Mesodermal cell (in vitro differentiated cells): Measurements from ENCODE around the gene SLC66A2. TPM values are rescaled to one million over a fixed set of nuclear protein-coding genes. Genes with fewer than 3 reads are reported as not detected.
"Not testable (repeated sequence)": the region's sequence is repeated elsewhere in the genome, so short reads cannot be mapped to it uniquely, and the experiment has no call there.

ENCODE experiments used
- H3K27ac ChIP-seq: 2 replicates; pipeline ENCODE4 v1.7.0; 2013; ENCODE audit warnings: mild to moderate bottlenecking, low read depth, low read length, moderate library complexity; ENCODE audit not compliant: severe bottlenecking
- H3K36me3 ChIP-seq: 2 replicates; pipeline ENCODE4 v1.7.1; 2013; ENCODE audit warnings: mild to moderate bottlenecking, low read length, moderate library complexity; ENCODE audit not compliant: control insufficient read depth, insufficient read depth
- H3K4me1 ChIP-seq: one replicate; pipeline ENCODE4 v1.7.1; 2013; ENCODE audit warnings: mild to moderate bottlenecking, low read length; ENCODE audit not compliant: insufficient read depth, control insufficient read depth, poor library complexity, severe bottlenecking
- H3K4me3 ChIP-seq: 2 replicates; pipeline ENCODE4 v1.7.0; 2013; ENCODE audit warnings: low read length, control low read depth, mild to moderate bottlenecking; ENCODE audit not compliant: insufficient read depth, poor library complexity, severe bottlenecking; ENCODE audit errors: extremely low read depth
- H3K9me3 ChIP-seq: 2 replicates; pipeline ENCODE4 v1.7.1; 2013; ENCODE audit warnings: mild to moderate bottlenecking, low read length, moderate library complexity; ENCODE audit not compliant: control insufficient read depth
- WGBS, 2 experiments: methylation state at CpG; one replicate each; pipeline ENCODE4 v1.1.5; 2013; ENCODE audit warnings: missing lambda C conversion rate in 2 of 2; ENCODE audit not compliant: insufficient coverage in 2 of 2; 5-methylcytosine and 5-hydroxymethylcytosine counted together
- polyA plus RNA-seq, 2 experiments: library from polyadenylated mRNA; stranded (reverse); fragments of 50-300 nt; gene quantifications; one replicate each; pipeline ENCODE4 v1.2.3, GENCODE V29; 2013

Gene SLC66A2
- 18.7 TPM for polyA plus RNA-seq (2013, experiment 1 of 2)
- 18.1 TPM for polyA plus RNA-seq (2013, experiment 2 of 2)

DNA sequence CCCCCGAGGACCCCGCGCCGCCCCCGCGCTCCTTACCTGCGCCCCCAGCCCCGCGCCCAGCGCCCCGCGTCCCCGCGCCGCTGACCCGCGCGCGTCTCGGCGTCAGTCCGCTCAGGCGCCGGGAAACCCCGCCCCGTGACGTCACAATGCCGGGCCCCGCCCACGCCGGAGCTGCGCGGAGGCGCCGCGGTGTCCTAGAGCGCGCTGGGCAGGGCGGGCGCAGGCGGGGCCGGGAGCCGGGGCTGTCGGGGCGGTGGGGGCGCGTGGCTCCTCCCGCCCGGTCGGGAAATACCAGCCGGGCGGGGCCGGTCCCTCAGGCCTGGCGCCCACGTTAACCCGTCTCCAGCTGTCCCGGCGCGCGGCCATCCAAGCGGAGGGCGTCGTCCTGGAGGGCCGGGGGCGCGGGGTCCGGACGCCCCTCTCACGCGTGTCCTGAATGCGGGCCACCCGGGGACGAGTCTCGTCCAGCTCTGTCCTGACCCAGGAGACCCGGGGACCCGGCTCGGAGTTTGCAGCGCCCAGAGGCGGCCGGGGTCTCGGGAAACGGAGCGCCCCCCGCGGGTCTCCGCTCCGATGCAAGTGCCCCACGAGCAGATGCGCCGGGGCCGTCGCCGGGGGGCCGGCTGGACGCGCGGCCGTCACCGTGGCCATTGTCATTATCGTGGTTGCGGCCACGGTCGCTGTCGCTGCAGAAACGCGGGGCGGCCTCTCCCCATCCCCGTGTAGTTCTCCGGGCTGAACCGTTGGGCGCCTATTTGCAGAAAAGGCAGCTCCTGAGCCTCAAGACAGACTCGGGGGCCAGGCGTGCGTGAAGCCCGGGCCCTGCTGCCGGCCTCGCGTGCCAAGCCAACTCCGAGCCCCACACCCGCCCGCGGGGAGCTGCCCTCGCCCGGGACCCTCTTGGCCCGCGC is at the start of gene SLC66A2:
Gene SLC66A2 (minus strand): TSS at position 109 of the 911 bp plus-strand sequence. CDS start 727 bp downstream, outside the sequence.
- Histone ChIP-seq H3K4me3 (peak within 1 kb of the TSS; percentile 82), H3K27ac (no peak within 1 kb of the TSS), H3K9me3 (no peaks in the 10 kb centered on the region), H3K36me3 (peaks cover 20% of the 10 kb centered on the region), H3K4me1 (peaks cover 7% of the 10 kb centered on the region)
- WGBS, 2 experiments = 0 to 1% methylated on average over 99 of the region's 126 CpGs

DNA sequence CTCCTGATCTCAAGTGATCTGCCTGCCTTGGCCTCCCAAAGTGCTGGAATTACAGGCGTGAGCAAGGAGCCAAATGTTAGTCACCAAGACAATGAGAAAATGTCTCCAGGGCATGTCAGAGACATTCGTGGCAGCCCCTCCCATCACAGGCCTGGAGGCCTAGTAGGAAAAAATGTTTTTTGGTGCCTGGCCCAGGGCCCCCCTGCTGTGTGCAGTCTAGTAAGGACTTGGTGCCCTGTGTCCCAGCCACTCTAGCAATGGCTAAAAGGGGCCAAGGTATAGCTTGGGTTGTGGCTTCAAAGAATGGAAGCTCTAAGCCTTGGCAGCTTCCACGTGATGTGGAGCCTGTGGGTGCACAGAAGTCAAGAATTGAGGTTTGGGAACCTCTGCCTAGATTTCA is 49.4 kb upstream of the SLC66A2 start:
- H3K4me1 ChIP-seq = no peaks in the 10 kb centered on the region
- H3K9me3 ChIP-seq = peaks cover 20% of the 10 kb centered on the region
- H3K27ac ChIP-seq = no peak overlapping the region
- no peak overlapping the region for H3K4me3 ChIP-seq
- WGBS, 2 experiments = 65 to 67% methylated on average over 3 of the region's 3 CpGs
- H3K36me3 ChIP-seq = no peaks in the 10 kb centered on the region

DNA sequence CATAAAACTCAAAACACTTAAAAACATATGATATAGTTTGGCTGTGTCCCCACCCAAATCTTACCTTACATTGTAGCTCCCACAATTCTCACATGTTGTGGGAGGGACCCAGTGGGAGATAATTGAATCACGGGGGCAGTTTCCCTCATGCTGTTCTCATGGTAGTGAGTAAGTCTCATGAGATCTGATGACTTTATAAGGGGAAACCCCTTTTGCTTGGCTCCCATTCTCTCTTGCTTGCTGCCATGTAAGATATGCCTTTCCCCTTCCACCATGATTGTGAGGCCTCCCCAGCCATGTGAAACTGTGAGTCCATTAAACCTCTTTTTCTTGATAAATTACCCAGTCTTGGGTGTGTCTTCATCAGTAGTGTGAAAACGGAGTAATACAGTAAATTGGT is 48.2 kb upstream of the SLC66A2 start:
- not testable (repeated sequence) for H3K4me3 ChIP-seq, H3K27ac ChIP-seq, H3K4me1 ChIP-seq, H3K36me3 ChIP-seq
- peaks cover 20% of the 10 kb centered on the region for H3K9me3 ChIP-seq
- WGBS, 2 experiments = 90 to 91% methylated on average over 1 of the region's 2 CpGs

DNA sequence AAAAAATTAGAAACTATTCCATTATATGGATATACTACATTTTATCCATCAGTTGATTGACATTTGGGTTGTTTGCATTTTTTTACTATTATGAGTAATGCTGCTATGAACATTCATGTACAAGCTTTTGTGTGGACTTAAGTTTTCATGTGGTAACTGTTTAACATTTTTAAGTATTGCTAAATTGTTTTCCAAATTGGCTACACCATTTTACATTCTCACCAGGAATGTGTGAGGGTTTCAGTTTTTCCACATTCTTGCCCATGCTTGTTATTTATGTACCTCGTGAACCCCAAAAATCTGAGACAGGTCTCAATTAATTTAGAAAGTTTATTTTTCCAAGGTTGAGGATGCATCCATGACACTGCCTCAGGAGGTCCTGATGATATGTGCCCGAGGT is 40.0 kb upstream of the SLC66A2 start:
- peaks cover 3% of the 10 kb centered on the region for H3K36me3 ChIP-seq
- no peak overlapping the region for H3K27ac ChIP-seq
- H3K4me1 ChIP-seq = peaks cover 4% of the 10 kb centered on the region
- WGBS, 2 experiments = 92 to 93% methylated on average over 1 to 2 of the region's 2 CpGs
- H3K4me3 ChIP-seq = no peak overlapping the region
- no peaks in the 10 kb centered on the region for H3K9me3 ChIP-seq

DNA sequence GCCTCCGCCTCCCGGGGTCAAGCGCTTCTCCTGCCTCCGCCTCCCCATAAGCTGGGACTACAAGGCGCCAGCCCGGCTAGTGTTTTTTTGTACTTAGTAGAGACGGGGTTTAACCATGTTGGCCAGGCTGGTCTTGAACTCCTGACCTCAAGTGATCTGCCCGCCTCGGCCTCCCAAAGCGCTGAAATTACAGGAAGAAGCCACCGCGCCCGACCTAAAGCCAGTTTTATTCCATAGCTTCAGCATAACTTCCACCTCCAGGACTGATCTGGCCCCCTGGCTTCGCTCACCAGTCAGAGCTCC is 37.7 kb upstream of the SLC66A2 start:
- Histone ChIP-seq H3K36me3 (peaks cover 25% of the 10 kb centered on the region), H3K9me3 (no peaks in the 10 kb centered on the region), H3K4me3 (peak overlapping the region; percentile 82), H3K27ac (no peak overlapping the region), H3K4me1 (peaks cover 4% of the 10 kb centered on the region)
- 88% methylated on average over 12 to 13 of the region's 14 CpGs for WGBS, 2 experiments

DNA sequence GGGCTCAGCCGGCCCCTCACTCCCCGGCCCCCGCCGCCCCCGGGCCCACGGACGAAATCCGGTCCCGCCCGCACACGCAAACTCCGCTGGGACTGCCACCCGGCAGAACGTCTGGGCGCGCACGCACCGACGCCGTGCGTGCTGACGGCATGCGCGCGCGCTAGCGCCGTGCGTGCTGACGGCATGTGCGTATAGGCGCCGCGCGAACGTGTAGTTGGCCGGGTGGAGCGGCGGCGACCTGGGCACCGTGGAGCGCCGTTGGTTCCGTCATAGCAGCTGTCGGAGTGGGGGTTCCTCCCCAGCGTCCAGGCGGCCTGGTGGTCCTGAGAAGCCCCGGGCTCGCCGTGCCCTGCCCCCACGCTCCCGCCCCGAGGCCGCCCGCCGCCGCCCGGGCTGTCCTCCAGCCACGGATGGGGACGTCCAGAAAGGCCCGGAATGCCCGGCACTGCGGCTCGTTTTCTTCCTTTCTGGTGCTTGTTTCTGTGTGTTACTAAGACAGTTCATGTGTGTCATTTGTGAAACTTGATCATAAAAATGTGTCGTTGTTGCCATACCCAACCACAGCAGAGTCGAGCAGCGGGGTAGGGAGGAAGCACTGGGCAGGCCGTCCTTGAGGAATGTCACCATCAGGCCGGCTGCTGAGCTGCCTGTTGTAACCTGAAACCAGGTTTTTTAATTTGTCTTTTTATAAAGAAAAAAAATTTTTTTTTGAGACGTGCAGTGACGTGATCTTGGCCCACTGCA is 37.2 kb upstream of the SLC66A2 start, which contains the start of gene TXNL4A:
Gene TXNL4A (minus strand): TSS at position 113 of the 744 bp plus-strand sequence. CDS start 171 bp downstream, outside the sequence.
- H3K36me3 ChIP-seq = peaks cover 30% of the 10 kb centered on the region
- WGBS, 2 experiments = 2% methylated on average over 61 to 62 of the region's 71 CpGs
- H3K4me3 ChIP-seq = peak within 1 kb of the TSS; percentile 82
- H3K9me3 ChIP-seq = no peaks in the 10 kb centered on the region
- H3K27ac ChIP-seq = peak within 1 kb of the TSS; percentile 87
- peaks cover 4% of the 10 kb centered on the region for H3K4me1 ChIP-seq

DNA sequence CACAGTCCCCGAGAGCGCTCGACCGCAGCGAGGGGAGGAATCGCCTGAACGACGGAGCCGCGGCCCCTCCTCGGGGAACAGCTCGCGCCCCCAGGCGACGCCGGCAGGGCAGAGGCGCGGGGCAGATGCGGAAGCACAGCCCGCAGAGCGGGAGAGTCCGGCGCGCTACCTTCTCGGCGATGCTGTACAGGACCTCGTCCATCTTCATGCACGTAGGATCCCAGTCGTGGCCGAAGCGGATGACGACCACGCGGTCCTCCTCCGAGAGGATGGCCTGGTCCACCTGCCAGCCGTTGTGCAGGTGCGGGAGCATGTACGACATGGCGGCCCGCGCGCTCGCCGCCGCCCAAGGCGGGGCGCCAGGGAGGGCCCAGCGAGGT is 36.6 kb upstream of the SLC66A2 start:
- Histone ChIP-seq H3K27ac (peak overlapping the region; percentile 87), H3K4me1 (peaks cover 4% of the 10 kb centered on the region)
- 0% methylated on average over 35 to 45 of the region's 48 CpGs for WGBS, 2 experiments

DNA sequence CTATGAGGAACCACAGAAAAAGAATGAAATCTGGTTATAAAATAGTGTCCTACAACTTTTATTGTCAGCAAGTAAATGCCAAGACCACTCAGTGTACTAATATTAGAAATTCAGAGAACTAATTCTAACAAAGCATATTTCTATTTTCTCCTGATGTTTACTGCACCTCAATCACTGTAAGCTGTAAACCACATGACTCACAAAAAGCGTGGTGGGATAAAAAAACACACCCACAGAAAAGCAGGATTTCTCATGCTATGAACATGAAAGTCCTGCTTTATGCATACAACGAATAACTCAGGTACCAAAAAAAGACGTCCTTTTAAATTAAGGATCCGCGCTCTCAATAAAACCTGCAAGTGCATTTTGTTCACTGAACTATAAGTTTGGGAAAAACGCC is 36.1 kb upstream of the SLC66A2 start:
- Histone ChIP-seq H3K4me1 (peaks cover 3% of the 10 kb centered on the region), H3K9me3 (no peaks in the 10 kb centered on the region), H3K4me3 (peak overlapping the region; percentile 82), H3K27ac (peak overlapping the region; percentile 87), H3K36me3 (peaks cover 41% of the 10 kb centered on the region)
- 0 to 11% methylated on average over 1 to 5 of the region's 6 CpGs for WGBS, 2 experiments

More for the DNA sequence above, 36.6 kb upstream of the SLC66A2 start:
- Histone ChIP-seq H3K9me3 (no peaks in the 10 kb centered on the region), H3K36me3 (peaks cover 36% of the 10 kb centered on the region), H3K4me3 (peak overlapping the region; percentile 82)

DNA sequence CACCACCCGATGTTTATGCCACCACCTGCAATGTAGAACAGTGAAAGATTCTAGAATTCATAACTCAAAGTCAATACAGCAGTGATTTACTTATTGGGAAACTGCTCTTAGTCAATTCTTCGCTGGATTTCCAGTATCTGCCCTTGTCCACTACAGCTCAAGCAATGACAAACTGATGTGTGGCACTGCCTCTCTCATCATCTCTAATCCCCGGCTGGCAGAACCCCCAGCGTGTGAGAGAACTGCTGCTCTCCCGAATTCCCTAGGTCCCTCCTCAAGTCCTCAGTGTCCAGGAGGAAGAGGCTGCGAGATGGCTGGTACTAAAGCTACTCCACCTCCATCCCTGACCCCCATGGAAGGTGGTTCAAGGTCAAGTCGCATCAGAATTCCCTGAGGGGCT is 35.3 kb upstream of the SLC66A2 start:
- 52 to 77% methylated on average over 4 to 6 of the region's 7 CpGs for WGBS, 2 experiments
- H3K36me3 ChIP-seq = peaks cover 47% of the 10 kb centered on the region
- no peaks in the 10 kb centered on the region for H3K4me1 ChIP-seq
- H3K9me3 ChIP-seq = no peaks in the 10 kb centered on the region
- no peak overlapping the region for H3K27ac ChIP-seq
- H3K4me3 ChIP-seq = peak overlapping the region; percentile 82

DNA sequence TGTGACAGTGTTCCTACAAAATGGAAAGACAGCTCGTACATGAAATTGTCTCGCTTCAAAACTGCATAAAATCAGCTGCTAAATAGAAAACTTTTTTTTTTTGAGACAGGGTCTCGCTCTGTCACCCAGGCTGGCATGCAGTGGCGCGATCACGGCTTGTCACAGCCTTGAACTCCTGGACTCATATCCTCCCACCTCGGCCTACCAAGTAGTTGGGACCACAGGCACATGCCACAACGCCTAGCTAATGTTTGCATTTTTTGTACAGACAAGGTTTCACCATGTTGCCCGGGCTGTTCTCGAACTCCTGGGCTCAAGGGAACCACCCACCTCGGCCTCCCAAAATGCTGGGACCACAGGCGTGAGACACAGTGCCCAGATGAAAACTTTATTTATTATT is 33.7 kb upstream of the SLC66A2 start:
- Histone ChIP-seq H3K4me3 (no peak overlapping the region), H3K36me3 (peaks cover 57% of the 10 kb centered on the region), H3K27ac (no peak overlapping the region), H3K9me3 (no peaks in the 10 kb centered on the region), H3K4me1 (no peaks in the 10 kb centered on the region)
- 96 to 97% methylated on average over 12 of the region's 12 CpGs for WGBS, 2 experiments
